GM12892 (cell line): Measurements from ENCODE around the gene PRSS33. TPM values are rescaled to one million over a fixed set of nuclear protein-coding genes. Genes with fewer than 3 reads are reported as not detected.

Source experiments
- DNase-seq: peaks from one replicate; pipeline ENCODE4 v3.0.0; 2011; ENCODE audit not compliant: insufficient read length
- FAIRE-seq: peaks from 2 replicates; lab custom pipeline; 2011; peaks lifted over from hg19 to GRCh38; lab: Jason Lieb, UNC
- POLR2A ChIP-seq: IDR thresholded peaks from 2 replicates; pipeline ENCODE4 v1.6.1; 2011; ENCODE audit warnings: low read depth, low read length, control low read depth
- POLR2AphosphoS5 ChIP-seq: IDR thresholded peaks from 2 replicates; pipeline ENCODE4 v1.6.1; 2011; ENCODE audit warnings: low read depth, low read length, control low read depth
- TAF1 ChIP-seq: IDR thresholded peaks from 2 replicates; pipeline ENCODE4 v1.6.1; 2011; ENCODE audit warnings: low read depth, mild to moderate bottlenecking, control low read depth, low read length, borderline replicate concordance
- polyA plus RNA-seq: library from polyadenylated mRNA; unstranded; fragments of >200 nt; gene quantifications from one replicate; pipeline ENCODE4 v1.2.1, GENCODE V29; 2012; ENCODE audit warnings: missing spikeins, inconsistent platforms; ENCODE audit not compliant: missing spikeins

Gene PRSS33, protein sequence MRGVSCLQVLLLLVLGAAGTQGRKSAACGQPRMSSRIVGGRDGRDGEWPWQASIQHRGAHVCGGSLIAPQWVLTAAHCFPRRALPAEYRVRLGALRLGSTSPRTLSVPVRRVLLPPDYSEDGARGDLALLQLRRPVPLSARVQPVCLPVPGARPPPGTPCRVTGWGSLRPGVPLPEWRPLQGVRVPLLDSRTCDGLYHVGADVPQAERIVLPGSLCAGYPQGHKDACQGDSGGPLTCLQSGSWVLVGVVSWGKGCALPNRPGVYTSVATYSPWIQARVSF
- polyA plus RNA-seq = not detected

DNA sequence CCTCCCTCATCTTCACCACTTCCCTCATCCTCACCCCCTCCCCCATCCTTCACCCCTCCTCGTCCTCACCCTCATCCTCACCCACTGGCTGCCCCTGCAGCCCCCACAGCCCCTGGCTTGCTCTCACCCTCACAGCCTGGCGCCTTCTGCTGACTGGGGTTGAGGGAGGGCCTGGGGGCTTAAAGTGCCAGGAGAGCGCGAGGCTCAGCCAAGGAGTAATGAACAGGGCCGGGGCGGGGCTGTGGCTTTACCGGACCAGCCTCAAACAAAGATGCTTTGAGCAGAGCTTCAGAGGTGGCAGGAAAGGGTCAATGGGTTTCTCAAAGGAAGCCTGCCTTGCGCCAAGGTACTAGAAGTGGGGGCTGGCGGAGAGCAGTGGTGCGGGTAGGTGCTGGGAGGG is at the start of gene PRSS33:
Gene PRSS33 (minus strand): TSS at position 155 of the 400 bp plus-strand sequence. CDS start 1,013 bp downstream, outside the sequence.
- FAIRE-seq = no peak
- no peak for DNase-seq
- TF ChIP-seq POLR2A (no peak), POLR2AphosphoS5 (no peak), TAF1 (no peak)

DNA sequence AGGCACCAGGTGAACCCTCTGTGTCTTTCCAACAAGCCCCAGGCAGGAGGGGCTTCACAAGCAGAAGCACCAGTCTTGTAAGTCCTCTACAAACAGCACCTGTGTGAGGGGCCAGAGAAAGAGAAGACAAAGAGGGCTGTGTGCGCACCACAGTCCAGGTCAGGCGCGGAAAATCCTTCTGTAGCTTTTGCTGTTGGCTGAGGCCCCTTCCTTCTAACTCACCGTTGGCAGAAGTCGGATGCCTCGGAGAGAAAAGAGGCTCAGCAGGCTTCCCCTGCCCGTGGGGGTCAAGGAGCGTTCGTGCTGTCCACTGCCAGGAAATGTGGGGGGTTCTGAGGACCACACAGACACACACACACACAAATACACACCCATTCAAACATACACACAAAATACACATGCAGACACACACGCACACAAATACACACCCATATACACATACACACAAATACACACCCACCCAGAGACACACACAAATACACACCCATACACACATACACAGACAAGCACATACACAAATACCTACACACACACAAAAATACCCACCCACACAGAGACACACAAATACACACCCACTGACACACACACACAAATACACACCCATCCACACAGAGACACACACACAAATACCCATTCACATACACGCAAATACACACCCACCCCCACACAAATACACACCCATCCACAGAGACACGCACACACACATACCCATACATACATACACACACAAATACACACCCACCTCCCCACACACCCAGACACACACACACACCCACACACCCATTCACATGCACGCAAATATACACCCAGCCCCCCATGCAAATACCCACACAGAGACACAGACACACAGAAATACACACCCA is 49.5 kb upstream of the PRSS33 start:
- no peak for FAIRE-seq
- TF ChIP-seq POLR2A = no peak
- no peak for TF ChIP-seq POLR2AphosphoS5
- no peak for TF ChIP-seq TAF1
- DNase-seq = no peak

GRCh38 chr16:2835638-2836493 is 48.5 kb upstream of the PRSS33 start:
- no peak for TF ChIP-seq POLR2A
- DNase-seq (no peak), FAIRE-seq (no peak)

GRCh38 chr16:2834968-2835367 is 47.6 kb upstream of the PRSS33 start:
- FAIRE-seq (no peak), DNase-seq (no peak)
- TF ChIP-seq TAF1 = no peak
- TF ChIP-seq POLR2A = no peak
- TF ChIP-seq POLR2AphosphoS5 = no peak

GRCh38 chr16:2833776-2834175 is 46.4 kb upstream of the PRSS33 start:
- FAIRE-seq (no peak), DNase-seq (no peak)
- no peak for TF ChIP-seq POLR2A

DNA sequence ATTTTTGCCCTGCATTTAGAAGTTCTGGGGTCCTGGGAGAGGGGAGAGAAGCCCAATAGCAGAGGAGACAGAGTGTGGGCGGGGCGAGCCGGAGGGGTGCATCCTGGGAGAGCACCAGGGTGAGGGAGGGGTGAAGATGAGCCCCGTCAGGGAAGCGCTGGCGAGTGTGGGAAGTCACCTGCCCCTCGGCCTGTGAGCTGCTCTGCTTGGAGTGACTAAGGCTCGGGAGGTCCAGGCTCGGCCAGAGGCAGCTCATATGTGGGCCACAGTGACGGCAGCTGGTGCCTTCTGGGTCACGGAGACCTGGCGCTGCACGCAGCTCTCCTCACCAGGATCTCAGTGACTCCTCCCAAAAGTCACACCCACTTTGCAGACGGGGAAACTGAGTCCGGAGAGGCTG is 43.8 kb upstream of the PRSS33 start:
- TF ChIP-seq POLR2AphosphoS5 (no peak), POLR2A (no peak), TAF1 (no peak)
- FAIRE-seq (no peak), DNase-seq (no peak)

- no peak for FAIRE-seq
- TF ChIP-seq POLR2A (no peak), POLR2AphosphoS5 (no peak), TAF1 (no peak)
- no peak for DNase-seq
These were observed 43.0 kb upstream of the PRSS33 start for GRCh38 chr16:2830355-2830695.

DNA sequence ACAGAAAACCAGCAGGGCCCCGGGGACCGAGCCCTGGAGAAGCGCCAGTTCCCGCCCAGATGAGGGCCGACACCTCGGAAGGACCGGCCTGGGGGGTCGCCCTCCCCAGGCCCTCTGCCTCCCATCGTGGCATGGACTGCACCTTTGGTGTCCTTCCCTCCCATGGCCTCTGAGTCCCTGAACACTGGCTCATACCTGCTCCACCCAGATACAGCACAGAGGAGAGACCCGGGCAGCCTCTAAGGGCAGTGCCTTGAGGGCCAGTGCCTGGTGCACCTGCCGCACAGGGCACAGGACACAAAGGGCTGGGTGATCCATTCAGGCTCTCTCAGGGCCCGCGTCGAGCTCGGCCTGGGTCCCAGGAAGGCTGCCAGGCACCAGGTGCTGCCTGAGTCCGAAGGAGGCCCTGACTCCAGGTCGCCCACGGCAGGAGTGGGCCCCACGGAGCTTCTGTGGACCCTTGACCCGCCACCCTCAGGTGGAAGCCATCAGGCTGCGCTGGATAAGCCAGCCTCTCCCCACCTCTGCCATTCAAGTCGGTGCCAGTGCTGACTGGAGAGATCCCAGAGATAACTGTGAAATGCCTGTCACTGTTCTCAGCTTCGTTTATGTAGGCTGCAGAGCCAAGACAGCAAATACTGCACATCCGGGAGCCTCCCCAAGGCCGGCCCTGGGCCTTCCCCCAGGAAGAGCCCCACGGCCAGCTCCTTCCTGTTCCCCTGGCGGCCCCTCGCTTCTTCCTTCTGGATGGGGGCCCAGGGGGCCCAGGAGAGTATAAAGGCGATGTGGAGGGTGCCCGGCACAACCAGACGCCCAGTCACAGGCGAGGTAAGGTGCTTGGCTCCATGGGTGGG is 42.4 kb upstream of the PRSS33 start, which contains the start of gene ZG16B:
Gene ZG16B (plus strand): TSS at position 803 of the 854 bp plus-strand sequence. CDS start 139 bp downstream, outside the sequence.
- TF ChIP-seq POLR2A (no peak), POLR2AphosphoS5 (no peak), TAF1 (no peak)
- DNase-seq = no peak
- no peak for FAIRE-seq

- DNase-seq (no peak), FAIRE-seq (no peak)
- TF ChIP-seq TAF1 (no peak), POLR2AphosphoS5 (no peak), POLR2A (no peak)
These were observed 41.6 kb upstream of the PRSS33 start for GRCh38 chr16:2828876-2829430.

DNA sequence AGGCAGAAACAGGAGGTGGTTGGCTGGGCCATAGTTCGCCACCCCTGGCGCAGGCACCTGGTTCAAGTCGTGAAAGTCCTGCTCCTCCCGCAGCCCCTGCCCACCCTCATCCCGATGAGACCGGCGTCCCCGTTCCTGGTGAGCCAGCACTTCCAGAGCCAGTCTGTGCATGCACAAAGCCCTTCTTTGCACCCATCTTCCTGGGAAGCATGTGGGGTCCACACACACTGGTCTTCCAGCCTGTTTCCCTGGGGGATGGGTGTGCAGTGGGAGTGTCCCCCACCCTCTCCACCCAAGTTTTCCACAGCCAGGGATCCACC is 41.1 kb upstream of the PRSS33 start:
- no peak for FAIRE-seq
- DNase-seq = no peak
- TF ChIP-seq TAF1 = no peak
- TF ChIP-seq POLR2A = no peak
- TF ChIP-seq POLR2AphosphoS5 = no peak
